Progenitor cell of endocrine pancreas (in vitro differentiated cells): Measurements from ENCODE around the gene RXRA. TPM values are rescaled to one million over a fixed set of nuclear protein-coding genes. Genes with fewer than 3 reads are reported as not detected.

Experiments
- DNase-seq: peaks from one replicate; pipeline ENCODE4 v3.0.0; 2021; ENCODE audit warnings: low spot score; ENCODE audit not compliant: unreplicated experiment
- H3K27ac Mint-ChIP-seq: 2 replicates; pipeline ENCODE4 v1.8.0; 2021; ENCODE audit warnings: mild to moderate bottlenecking, moderate library complexity, mixed read lengths
- H3K27me3 Mint-ChIP-seq: 2 replicates; pipeline ENCODE4 v1.8.0; 2021; ENCODE audit warnings: mixed read lengths
- H3K36me3 Mint-ChIP-seq: 2 replicates; pipeline ENCODE4 v1.8.0; 2022; ENCODE audit warnings: mixed read lengths; ENCODE audit not compliant: insufficient read depth
- H3K4me1 Mint-ChIP-seq: 2 replicates; pipeline ENCODE4 v1.8.0; 2021; ENCODE audit warnings: low read depth, mixed read lengths
- H3K4me3 Mint-ChIP-seq: 2 replicates; pipeline ENCODE4 v1.8.0; 2021; ENCODE audit warnings: low read depth, mild to moderate bottlenecking, moderate library complexity, mixed read lengths
- H3K9me3 Mint-ChIP-seq: 2 replicates; pipeline ENCODE4 v1.8.0; 2021; ENCODE audit warnings: low read depth, mixed read lengths
- CTCF ChIP-seq: fragments of 200-600 bp; sonication (generic); IDR thresholded peaks from one replicate; pipeline ENCODE4 v1.5.0; 2021; ENCODE audit warnings: antibody characterized with exemption, mild to moderate bottlenecking; ENCODE audit not compliant: unreplicated experiment
- total RNA-seq: library from RNA; stranded (reverse); gene quantifications from 2 replicates; pipeline ENCODE4 v1.2.1, GENCODE V29; 2021

RXRA gene
- total RNA-seq, 1 donor from 2014 or later = 64.8 TPM

- Mint-ChIP-seq H3K4me1 (no peaks in the 10 kb centered on the region), H3K9me3 (no peaks in the 10 kb centered on the region), H3K4me3 (no peak overlapping the region), H3K36me3 (no peaks in the 10 kb centered on the region), H3K27me3 (no peaks in the 10 kb centered on the region), H3K27ac (no peak overlapping the region)
- no peak for TF ChIP-seq CTCF
- no peak for DNase-seq
Observed at GRCh38 chr9:134416385-134417015, 90.2 kb downstream of the RXRA start.

GRCh38 chr9:134418354-134418753 lies 92.1 kb downstream of the RXRA start:
- H3K4me1 Mint-ChIP-seq = no peaks in the 10 kb centered on the region
- H3K9me3 Mint-ChIP-seq = no peaks in the 10 kb centered on the region
- TF ChIP-seq CTCF = no peak
- H3K27ac Mint-ChIP-seq = no peak overlapping the region
- no peaks in the 10 kb centered on the region for H3K27me3 Mint-ChIP-seq
- no peak for DNase-seq
- no peaks in the 10 kb centered on the region for H3K36me3 Mint-ChIP-seq
- no peak overlapping the region for H3K4me3 Mint-ChIP-seq

GRCh38 chr9:134419000-134419683 lies 92.9 kb downstream of the RXRA start:
- Mint-ChIP-seq H3K36me3 (no peaks in the 10 kb centered on the region), H3K4me1 (no peaks in the 10 kb centered on the region), H3K27me3 (no peaks in the 10 kb centered on the region), H3K27ac (no peak overlapping the region), H3K4me3 (no peak overlapping the region), H3K9me3 (no peaks in the 10 kb centered on the region)
- no peak for TF ChIP-seq CTCF
- DNase-seq = no peak

GRCh38 chr9:134419684-134420076 lies 93.4 kb downstream of the RXRA start:
- DNase-seq = no peak
- TF ChIP-seq CTCF = peak; percentile 48
- Mint-ChIP-seq H3K4me1 (no peaks in the 10 kb centered on the region), H3K4me3 (no peak overlapping the region), H3K27ac (no peak overlapping the region), H3K36me3 (no peaks in the 10 kb centered on the region), H3K27me3 (no peaks in the 10 kb centered on the region), H3K9me3 (no peaks in the 10 kb centered on the region)

DNA sequence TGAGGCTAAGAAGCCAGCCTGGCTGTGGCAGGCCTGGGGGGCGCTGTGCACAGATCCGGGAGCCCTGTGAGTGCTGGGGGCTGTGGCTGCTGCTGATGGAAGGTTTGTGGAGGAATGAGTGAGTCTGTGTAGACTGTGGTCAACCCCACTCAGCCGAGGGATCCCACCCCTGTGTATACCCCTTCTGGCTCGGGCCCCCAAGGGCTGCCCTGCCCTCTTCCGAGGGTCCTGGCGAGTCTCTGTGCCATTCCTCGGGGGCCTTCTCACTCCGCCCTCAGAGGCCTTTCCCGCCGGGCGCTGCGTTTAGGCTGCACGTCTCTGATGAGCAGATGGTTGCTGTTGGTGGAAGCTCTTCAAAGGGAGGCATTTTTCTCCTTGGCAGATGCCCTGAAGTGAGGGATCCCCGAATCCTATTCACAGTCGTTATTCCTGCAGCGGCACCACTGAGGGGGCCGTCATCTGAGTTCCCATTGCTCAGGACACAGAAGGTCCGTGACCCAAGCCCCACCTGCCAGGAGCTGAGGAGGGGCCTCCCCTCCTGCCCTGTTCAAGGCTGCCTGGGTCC lies 94.1 kb downstream of the RXRA start:
- no peak for DNase-seq
- no peak for TF ChIP-seq CTCF
- Mint-ChIP-seq H3K4me3 (no peak overlapping the region), H3K4me1 (no peaks in the 10 kb centered on the region), H3K36me3 (no peaks in the 10 kb centered on the region), H3K9me3 (no peaks in the 10 kb centered on the region), H3K27ac (peak overlapping the region; percentile 33), H3K27me3 (no peaks in the 10 kb centered on the region)
